Thyroid gland (tissue), 4 donors: ENCODE data around the gene SNRPA. TPM values are rescaled to one million over a fixed set of nuclear protein-coding genes. Genes with fewer than 3 reads are reported as not detected.
A peak's percentile ranks its signal among the peaks of the same experiment; 100 is the strongest.
"Not testable (repeated sequence)": the region's sequence is repeated elsewhere in the genome, so short reads cannot be mapped to it uniquely, and the experiment has no call there.

Experiments used
- DNase-seq, 2 donors: peaks; one replicate each; pipeline ENCODE4 v3.0.0-alpha.2; 2019
- H3K27ac ChIP-seq, 3 donors: fragments of 200-600 bp; sonication (generic); 1 replicate in 2 of 3; 2 replicates in 1 of 3; pipeline ENCODE4 v1.5.1; 2016 to 2019; ENCODE audit warnings: mild to moderate bottlenecking in 1 of 3, moderate library complexity in 1 of 3
- H3K27me3 ChIP-seq: fragments of 200-600 bp; sonication (generic); one replicate; pipeline ENCODE4 v1.5.1; 2019
- H3K36me3 ChIP-seq, 2 donors: fragments of 200-600 bp; sonication (generic); one replicate each; pipeline ENCODE4 v1.5.1; 2016 to 2019
- H3K4me1 ChIP-seq, 2 donors: fragments of 200-600 bp; sonication (generic); one replicate each; pipeline ENCODE4 v1.5.1; 2017 to 2019
- H3K4me3 ChIP-seq, 3 donors: fragments of 200-600 bp; sonication (generic); replicated peaks in 1 of 3; 1 replicate in 2 of 3; 2 replicates in 1 of 3; pipeline ENCODE4 v1.5.1; 2016; ENCODE audit warnings: mild to moderate bottlenecking in 1 of 3
- H3K9me3 ChIP-seq: fragments of 200-600 bp; sonication (generic); one replicate; pipeline ENCODE4 v1.5.1; 2017
- CTCF ChIP-seq, 6 experiments: fragments of 200-600 bp in 3 of 6; fragments of 450-650 bp in 3 of 6; sonication (generic) in 3 of 6; IDR thresholded peaks; one replicate each; pipeline ENCODE4 v1.5.1; 2016 to 2019; ENCODE audit warnings: antibody characterized with exemption in 6 of 6, mild to moderate bottlenecking in 2 of 6, inconsistent platforms in 1 of 6, moderate library complexity in 1 of 6
- POLR2A ChIP-seq, 2 donors: fragments of 450-650 bp; IDR thresholded peaks; one replicate each; pipeline ENCODE4 v1.6.1; 2017; ENCODE audit warnings: antibody characterized with exemption in 2 of 2, mild to moderate bottlenecking in 2 of 2, moderate library complexity in 1 of 2
- WGBS, 2 donors: methylation state at CpG; one replicate each; pipeline ENCODE4 v1.1.5; 2017; 5-methylcytosine and 5-hydroxymethylcytosine counted together
- intact Hi-C: fragments of 100-400 bp; cut with DNase I; formaldehyde crosslinking; loops from one replicate; pipeline ENCODE4 v1.15.1; 2023
- total RNA-seq, 4 donors: library from RNA; depleted of rRNA; stranded (reverse); fragments of >200 nt; gene quantifications; one replicate each; pipeline ENCODE4 v1.2.3, GENCODE V29; 2016

The SNRPA gene
- total RNA-seq, 4 donors from 2014 or later, result 38.2 to 80.5 (median 55.1) TPM

GRCh38 chr19:40808021-40808325 lies 57.0 kb downstream of the SNRPA start:
- intact Hi-C loops, result no loop called here
- DNase-seq, result no peak
- WGBS, 2 donors, result 100% methylated on average over 1 of the region's 2 CpGs; no CpG with 5 or more reads in 1 of the 2 donors
- Histone ChIP-seq H3K4me1 (peaks cover 47 to 90% of the 10 kb centered on the region in 2 donors), H3K4me3 (no peak overlapping the region), H3K9me3 (no peaks in the 10 kb centered on the region), H3K36me3 (peaks cover 13 to 22% of the 10 kb centered on the region in 2 donors), H3K27me3 (no peaks in the 10 kb centered on the region), H3K27ac (no peak overlapping the region)
- TF ChIP-seq CTCF (IDR thresholded peaks at IDR 0.05), result peak in 1 of 6 experiments; percentile 0
- no peak for TF ChIP-seq POLR2A (IDR thresholded peaks at IDR 0.05)

- 89 to 100% methylated on average over 4 to 5 of the region's 5 CpGs for WGBS, 2 donors
- H3K4me3 ChIP-seq, result no peak overlapping the region
- H3K36me3 ChIP-seq, result peaks cover 13 to 22% of the 10 kb centered on the region in 2 donors
- H3K9me3 ChIP-seq, result no peaks in the 10 kb centered on the region
- no peak for DNase-seq
- H3K4me1 ChIP-seq, result peaks cover 45 to 88% of the 10 kb centered on the region in 2 donors
- H3K27ac ChIP-seq, result no peak overlapping the region
- no peak for TF ChIP-seq POLR2A (IDR thresholded peaks at IDR 0.05)
- no peak for TF ChIP-seq CTCF (IDR thresholded peaks at IDR 0.05)
- intact Hi-C loops, result no loop called here
- no peaks in the 10 kb centered on the region for H3K27me3 ChIP-seq
These were observed 57.5 kb downstream of the SNRPA start for GRCh38 chr19:40808497-40808896.

GRCh38 chr19:40809358-40810086 lies 58.5 kb downstream of the SNRPA start:
- DNase-seq, result no peak
- no peak overlapping the region for H3K4me3 ChIP-seq
- peaks cover 39 to 84% of the 10 kb centered on the region in 2 donors for H3K4me1 ChIP-seq
- H3K27ac ChIP-seq, result no peak overlapping the region
- TF ChIP-seq CTCF (IDR thresholded peaks at IDR 0.05), result no peak
- TF ChIP-seq POLR2A (IDR thresholded peaks at IDR 0.05), result no peak
- WGBS, 2 donors, result 90 to 94% methylated on average over 23 to 38 of the region's 39 CpGs
- intact Hi-C loops, result no loop called here
- peaks cover 13 to 22% of the 10 kb centered on the region in 2 donors for H3K36me3 ChIP-seq
- no peaks in the 10 kb centered on the region for H3K27me3 ChIP-seq
- H3K9me3 ChIP-seq, result no peaks in the 10 kb centered on the region

GRCh38 chr19:40810160-40810559 lies 59.2 kb downstream of the SNRPA start:
- intact Hi-C loops, result no loop called here
- H3K9me3 ChIP-seq, result no peaks in the 10 kb centered on the region
- TF ChIP-seq CTCF (IDR thresholded peaks at IDR 0.05) (no peak), POLR2A (IDR thresholded peaks at IDR 0.05) (no peak)
- 61 to 72% methylated on average over 11 to 12 of the region's 14 CpGs for WGBS, 2 donors
- peaks cover 13 to 22% of the 10 kb centered on the region in 2 donors for H3K36me3 ChIP-seq
- peak overlapping the region in 1 of 3 donors; percentile 63 for H3K27ac ChIP-seq
- no peak for DNase-seq
- peak overlapping the region in 1 of 3 donors; percentile 12 for H3K4me3 ChIP-seq
- H3K4me1 ChIP-seq, result peaks cover 33 to 78% of the 10 kb centered on the region in 2 donors
- no peaks in the 10 kb centered on the region for H3K27me3 ChIP-seq

- Histone ChIP-seq H3K27ac (peak overlapping the region; percentile 19 to 76 (median 63)), H3K4me3 (peak overlapping the region in 1 of 3 donors; percentile 12), H3K4me1 (peaks cover 26 to 71% of the 10 kb centered on the region in 2 donors), H3K36me3 (peaks cover 13 to 22% of the 10 kb centered on the region in 2 donors)
- H3K9me3 ChIP-seq, H3K27me3 ChIP-seq, intact Hi-C loops: not testable (repeated sequence)
- TF ChIP-seq POLR2A (IDR thresholded peaks at IDR 0.05), result peak in 1 of 2 donors; percentile 15
- peak in 2 of 6 experiments; percentile 3 to 5 for TF ChIP-seq CTCF (IDR thresholded peaks at IDR 0.05)
- DNase-seq, result peak; percentile 74
- WGBS, 2 donors, result 1 to 6% methylated on average over 24 to 26 of the region's 65 CpGs
These were observed 59.8 kb downstream of the SNRPA start for GRCh38 chr19:40810649-40811408.
